Neural progenitor cell (in vitro differentiated cells): ENCODE data around the gene FMN1. TPM values are rescaled to one million over a fixed set of nuclear protein-coding genes. Genes with fewer than 3 reads are reported as not detected.

Experiments
- DNase-seq: peaks from one replicate; pipeline ENCODE4 v3.0.0-alpha.2; 2016; ENCODE audit warnings: low spot score
- H2AFZ ChIP-seq: fragments of 200-600 bp; sonication (generic); replicated peaks from 2 replicates; pipeline ENCODE4 v1.6.1; 2016; ENCODE audit warnings: antibody characterized with exemption
- H3F3A ChIP-seq: fragments of 200-600 bp; sonication (generic); 2 replicates; pipeline ENCODE4 v1.6.1; 2016; ENCODE audit warnings: antibody characterized with exemption, low read depth
- H3K27ac ChIP-seq: fragments of 200-600 bp; sonication (generic); 2 replicates; pipeline ENCODE4 v1.5.1; 2016; ENCODE audit warnings: mild to moderate bottlenecking
- H3K27me3 ChIP-seq: fragments of 200-600 bp; sonication (generic); 2 replicates; pipeline ENCODE4 v1.6.1; 2016; ENCODE audit warnings: mild to moderate bottlenecking, moderate library complexity
- H3K36me3 ChIP-seq: fragments of 200-600 bp; sonication (generic); 2 replicates; pipeline ENCODE4 v1.5.1; 2016
- H3K4me1 ChIP-seq: fragments of 200-600 bp; sonication (generic); 2 replicates; pipeline ENCODE4 v1.6.1; 2016; ENCODE audit warnings: mixed run types
- H3K4me2 ChIP-seq: fragments of 200-600 bp; sonication (generic); 2 replicates; pipeline ENCODE4 v1.6.1; 2016
- H3K4me3 ChIP-seq: fragments of 200-600 bp; sonication (generic); 2 replicates; pipeline ENCODE4 v1.5.1; 2016
- H3K79me2 ChIP-seq: fragments of 200-600 bp; sonication (generic); 2 replicates; pipeline ENCODE4 v1.6.1; 2016; ENCODE audit warnings: low read depth
- H3K9ac ChIP-seq: fragments of 200-600 bp; sonication (generic); 2 replicates; pipeline ENCODE4 v1.6.1; 2016
- H3K9me3 ChIP-seq: fragments of 200-600 bp; sonication (generic); 2 replicates; pipeline ENCODE4 v1.5.1; 2016; ENCODE audit warnings: low read depth
- H4K20me1 ChIP-seq: fragments of 200-600 bp; sonication (generic); 2 replicates; pipeline ENCODE4 v1.6.1; 2016; ENCODE audit warnings: low read depth
- H3K27ac Mint-ChIP-seq: 3 replicates; pipeline ENCODE4 v1.8.0; 2021; ENCODE audit warnings: mixed read lengths
- H3K27me3 Mint-ChIP-seq: 2 replicates; pipeline ENCODE4 v1.8.0; 2022; ENCODE audit warnings: low read depth, mild to moderate bottlenecking, inconsistent platforms, moderate library complexity, mixed read lengths; ENCODE audit not compliant: insufficient read depth
- H3K36me3 Mint-ChIP-seq: 3 replicates; pipeline ENCODE4 v1.8.0; 2021; ENCODE audit warnings: mixed read lengths
- H3K4me1 Mint-ChIP-seq: 3 replicates; pipeline ENCODE4 v1.8.0; 2021; ENCODE audit warnings: mixed read lengths
- H3K4me3 Mint-ChIP-seq: 3 replicates; pipeline ENCODE4 v1.8.0; 2021; ENCODE audit warnings: mild to moderate bottlenecking, moderate library complexity, mixed read lengths
- H3K9me3 Mint-ChIP-seq: 3 replicates; pipeline ENCODE4 v1.8.0; 2020; ENCODE audit warnings: mixed read lengths
- EZH2 ChIP-seq: fragments of 200-600 bp; sonication (generic); IDR thresholded peaks from 2 replicates; pipeline ENCODE4 v1.6.1; 2017; ENCODE audit warnings: antibody characterized with exemption, mild to moderate bottlenecking, moderate library complexity
- EZH2phosphoT487 ChIP-seq: fragments of 200-600 bp; sonication (generic); IDR thresholded peaks from 2 replicates; pipeline ENCODE4 v1.6.1; 2017; ENCODE audit warnings: antibody characterized with exemption
- total RNA-seq: library from RNA; depleted of rRNA; stranded (reverse); fragments of >200 nt; gene quantifications from 2 replicates; pipeline ENCODE4 v1.2.3, GENCODE V29; 2015; ENCODE audit warnings: low replicate concordance
- TF ChIP-seq, protein P1 (sequence below): fragments of 200-600 bp; sonication (generic); IDR thresholded peaks from 2 replicates; pipeline ENCODE4 v1.5.1; 2017; ENCODE audit warnings: antibody characterized with exemption, mild to moderate bottlenecking

The FMN1 gene
- total RNA-seq, 1 donor from 2014 or later: 5.7 TPM

DNA sequence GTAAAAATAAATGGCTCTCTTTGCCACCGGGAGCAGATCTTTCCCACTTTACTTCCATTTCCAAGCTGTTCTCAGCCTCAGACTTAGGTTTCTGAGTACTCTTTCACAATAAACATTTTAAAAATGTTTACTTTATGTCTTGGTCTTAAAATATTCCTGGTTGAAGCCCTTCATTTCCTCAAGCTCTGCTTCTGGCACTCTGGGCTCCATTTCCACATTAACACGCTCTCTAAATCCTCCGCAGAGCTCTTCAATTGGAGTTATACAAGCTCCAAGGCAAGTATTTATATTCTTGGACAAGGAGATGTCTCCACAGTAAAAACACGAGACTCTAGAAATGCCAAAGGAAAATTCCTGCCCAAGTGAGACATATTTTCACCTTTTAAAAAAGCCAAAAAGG, 307.4 kb downstream of the FMN1 start:
- Histone ChIP-seq H3K36me3 (no peaks in the 10 kb centered on the region), H2AFZ (no peak overlapping the region), H3K79me2 (no peaks in the 10 kb centered on the region), H4K20me1 (no peaks in the 10 kb centered on the region), H3K27me3 (no peaks in the 10 kb centered on the region), H3K4me2 (peak overlapping the region; percentile 41), H3K4me3 (no peak overlapping the region), H3K9ac (no peak overlapping the region), H3F3A (peaks cover 15% of the 10 kb centered on the region), H3K27ac (no peak overlapping the region), H3K9me3 (no peaks in the 10 kb centered on the region), H3K4me1 (peaks cover 15% of the 10 kb centered on the region)
- peaks cover 8% of the 10 kb centered on the region for H3K9me3 Mint-ChIP-seq
- no peak overlapping the region for H3K27ac Mint-ChIP-seq
- DNase-seq: no peak
- H3K36me3 Mint-ChIP-seq: peaks cover 3% of the 10 kb centered on the region
- no peaks in the 10 kb centered on the region for H3K27me3 Mint-ChIP-seq
- TF ChIP-seq, protein P1, sequence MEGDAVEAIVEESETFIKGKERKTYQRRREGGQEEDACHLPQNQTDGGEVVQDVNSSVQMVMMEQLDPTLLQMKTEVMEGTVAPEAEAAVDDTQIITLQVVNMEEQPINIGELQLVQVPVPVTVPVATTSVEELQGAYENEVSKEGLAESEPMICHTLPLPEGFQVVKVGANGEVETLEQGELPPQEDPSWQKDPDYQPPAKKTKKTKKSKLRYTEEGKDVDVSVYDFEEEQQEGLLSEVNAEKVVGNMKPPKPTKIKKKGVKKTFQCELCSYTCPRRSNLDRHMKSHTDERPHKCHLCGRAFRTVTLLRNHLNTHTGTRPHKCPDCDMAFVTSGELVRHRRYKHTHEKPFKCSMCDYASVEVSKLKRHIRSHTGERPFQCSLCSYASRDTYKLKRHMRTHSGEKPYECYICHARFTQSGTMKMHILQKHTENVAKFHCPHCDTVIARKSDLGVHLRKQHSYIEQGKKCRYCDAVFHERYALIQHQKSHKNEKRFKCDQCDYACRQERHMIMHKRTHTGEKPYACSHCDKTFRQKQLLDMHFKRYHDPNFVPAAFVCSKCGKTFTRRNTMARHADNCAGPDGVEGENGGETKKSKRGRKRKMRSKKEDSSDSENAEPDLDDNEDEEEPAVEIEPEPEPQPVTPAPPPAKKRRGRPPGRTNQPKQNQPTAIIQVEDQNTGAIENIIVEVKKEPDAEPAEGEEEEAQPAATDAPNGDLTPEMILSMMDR: no peak
- TF ChIP-seq EZH2phosphoT487 (no peak), EZH2 (no peak)
- H3K4me3 Mint-ChIP-seq: no peak overlapping the region
- peaks cover 16% of the 10 kb centered on the region for H3K4me1 Mint-ChIP-seq

DNA sequence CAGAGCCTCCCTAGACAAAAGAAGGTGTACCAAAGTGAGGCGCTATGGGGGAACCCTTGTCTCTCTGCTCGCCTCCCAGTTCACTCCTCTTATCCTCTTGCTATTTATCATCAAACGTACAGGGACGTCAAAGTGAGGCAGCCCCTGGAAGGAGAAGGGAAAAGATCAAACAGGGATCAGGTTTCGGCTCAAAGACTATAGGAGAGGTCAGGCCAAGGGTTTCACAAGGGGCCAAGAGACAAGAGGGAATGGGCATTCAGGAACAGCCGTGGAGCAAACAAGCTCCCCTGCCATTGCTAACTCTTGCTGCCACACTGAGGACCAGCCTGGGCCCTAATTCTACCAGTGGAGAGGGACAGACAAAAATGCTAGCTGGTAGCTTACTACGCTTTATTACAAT, 308.1 kb downstream of the FMN1 start:
- no peak overlapping the region for H3K4me3 ChIP-seq
- H3K4me3 Mint-ChIP-seq: no peak overlapping the region
- TF ChIP-seq, protein P1: no peak
- TF ChIP-seq EZH2: no peak
- TF ChIP-seq EZH2phosphoT487: no peak
- H3K36me3 Mint-ChIP-seq: peaks cover 2% of the 10 kb centered on the region
- no peak overlapping the region for H3K27ac ChIP-seq
- no peak overlapping the region for H3K9ac ChIP-seq
- H4K20me1 ChIP-seq: no peaks in the 10 kb centered on the region
- no peak overlapping the region for H2AFZ ChIP-seq
- peak overlapping the region; percentile 41 for H3K4me2 ChIP-seq
- peaks cover 15% of the 10 kb centered on the region for H3F3A ChIP-seq
- peaks cover 8% of the 10 kb centered on the region for H3K9me3 Mint-ChIP-seq
- H3K27me3 Mint-ChIP-seq: no peaks in the 10 kb centered on the region
- H3K27me3 ChIP-seq: no peaks in the 10 kb centered on the region
- H3K4me1 ChIP-seq: peaks cover 15% of the 10 kb centered on the region
- no peaks in the 10 kb centered on the region for H3K36me3 ChIP-seq
- H3K9me3 ChIP-seq: no peaks in the 10 kb centered on the region
- H3K27ac Mint-ChIP-seq: no peak overlapping the region
- peaks cover 16% of the 10 kb centered on the region for H3K4me1 Mint-ChIP-seq
- DNase-seq: peak; percentile 40
- H3K79me2 ChIP-seq: no peaks in the 10 kb centered on the region

DNA sequence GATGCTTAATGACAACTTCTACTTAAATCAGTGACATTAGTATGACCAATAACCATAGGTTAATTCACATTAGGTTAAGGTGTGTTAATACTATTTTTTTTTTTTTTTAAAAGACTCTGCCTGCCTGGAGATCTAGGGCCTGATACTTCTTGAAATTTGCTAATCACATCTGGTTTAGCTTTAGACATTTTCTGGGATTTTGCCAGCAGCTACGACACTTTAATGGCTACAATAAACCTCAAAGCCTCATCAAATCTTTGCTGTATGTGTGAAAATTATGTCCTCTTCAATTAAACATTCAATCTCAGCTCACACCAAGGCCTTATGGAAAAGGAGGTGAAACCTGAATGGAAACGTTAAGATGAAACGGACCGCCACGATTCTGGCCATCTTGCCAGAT, 308.8 kb downstream of the FMN1 start:
- no peak overlapping the region for H3K9ac ChIP-seq
- H3K9me3 Mint-ChIP-seq: peaks cover 8% of the 10 kb centered on the region
- H3K9me3 ChIP-seq: no peaks in the 10 kb centered on the region
- H3K27me3 ChIP-seq: no peaks in the 10 kb centered on the region
- no peaks in the 10 kb centered on the region for H3K36me3 ChIP-seq
- H3K4me3 ChIP-seq: no peak overlapping the region
- H3K27me3 Mint-ChIP-seq: no peaks in the 10 kb centered on the region
- no peak overlapping the region for H2AFZ ChIP-seq
- peaks cover 16% of the 10 kb centered on the region for H3K4me1 Mint-ChIP-seq
- no peak overlapping the region for H3K4me2 ChIP-seq
- no peak overlapping the region for H3K27ac ChIP-seq
- H4K20me1 ChIP-seq: no peaks in the 10 kb centered on the region
- no peaks in the 10 kb centered on the region for H3K79me2 ChIP-seq
- H3K4me3 Mint-ChIP-seq: no peak overlapping the region
- peaks cover 15% of the 10 kb centered on the region for H3K4me1 ChIP-seq
- TF ChIP-seq, protein P1: no peak
- TF ChIP-seq EZH2 (no peak), EZH2phosphoT487 (no peak)
- no peak for DNase-seq
- H3K36me3 Mint-ChIP-seq: peaks cover 2% of the 10 kb centered on the region
- peaks cover 15% of the 10 kb centered on the region for H3F3A ChIP-seq
- no peak overlapping the region for H3K27ac Mint-ChIP-seq

DNA sequence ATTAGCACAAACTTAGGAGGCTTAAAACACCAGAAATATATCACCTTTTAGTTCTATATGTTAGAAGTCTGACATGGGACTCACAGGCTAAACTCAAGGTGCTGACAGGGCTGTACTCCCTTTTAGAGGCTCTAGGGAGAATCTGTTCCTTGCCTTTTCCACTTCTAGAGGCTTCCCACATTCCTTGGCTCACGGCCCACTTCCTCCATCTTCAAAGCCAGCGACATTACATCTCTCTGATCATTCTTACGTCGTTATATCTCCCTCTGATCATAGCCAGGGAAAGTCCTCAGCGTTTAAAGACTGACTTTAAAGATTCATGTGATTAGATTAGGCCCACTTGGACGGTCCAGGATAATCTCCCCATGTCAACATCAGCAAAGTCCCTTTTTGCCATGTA, 310.4 kb downstream of the FMN1 start:
- no peaks in the 10 kb centered on the region for H4K20me1 ChIP-seq
- peaks cover 15% of the 10 kb centered on the region for H3K4me1 ChIP-seq
- no peaks in the 10 kb centered on the region for H3K27me3 ChIP-seq
- H3K27ac Mint-ChIP-seq: no peak overlapping the region
- no peaks in the 10 kb centered on the region for H3K9me3 ChIP-seq
- peaks cover 25% of the 10 kb centered on the region for H3K4me1 Mint-ChIP-seq
- TF ChIP-seq, protein P1: no peak
- TF ChIP-seq EZH2phosphoT487 (no peak), EZH2 (no peak)
- H2AFZ ChIP-seq: no peak overlapping the region
- H3K27ac ChIP-seq: no peak overlapping the region
- H3K4me2 ChIP-seq: no peak overlapping the region
- no peaks in the 10 kb centered on the region for H3K9me3 Mint-ChIP-seq
- no peak for DNase-seq
- peaks cover 2% of the 10 kb centered on the region for H3K36me3 Mint-ChIP-seq
- no peaks in the 10 kb centered on the region for H3K79me2 ChIP-seq
- H3K9ac ChIP-seq: no peak overlapping the region
- H3K4me3 Mint-ChIP-seq: no peak overlapping the region
- no peaks in the 10 kb centered on the region for H3K27me3 Mint-ChIP-seq
- peaks cover 15% of the 10 kb centered on the region for H3F3A ChIP-seq
- no peak overlapping the region for H3K4me3 ChIP-seq
- no peaks in the 10 kb centered on the region for H3K36me3 ChIP-seq
